ENCODE results near the gene S100A13. TPM values are rescaled to one million over a fixed set of nuclear protein-coding genes. Genes with fewer than 3 reads are reported as not detected.

Gene S100A13
- total RNA-seq, 1 experiment from 2014 or later: 120 TPM

- DNase-seq: no peak
- intact Hi-C loops (cut with micrococcal nuclease; ENCODE audit: unreplicated experiment): no loop called here
- Histone ChIP-seq H3K4me2 (peak overlapping the region; percentile 88), H4K20me1 (ENCODE audit: insufficient read depth) (no peaks in the 10 kb centered on the region), H3K36me3 (ENCODE audit: low read depth) (peaks cover 2% of the 10 kb centered on the region), H3K9me2 (ENCODE audit: insufficient read depth) (no peaks in the 10 kb centered on the region), H3K79me2 (ENCODE audit: low read depth) (peaks cover 50% of the 10 kb centered on the region), H3K9me3 (ENCODE audit: insufficient read depth, low read depth) (no peaks in the 10 kb centered on the region), H3K27ac (no peak overlapping the region), H3K27me3 (ENCODE audit: insufficient read depth, low read depth) (no peaks in the 10 kb centered on the region), H3K4me3 (peak overlapping the region; percentile 66), H3K4me1 (replicated peaks; ENCODE audit: insufficient read depth) (peaks cover 54% of the 10 kb centered on the region), H2AFZ (no peak overlapping the region), H3F3A (ENCODE audit: insufficient read depth, low read depth) (peaks cover 44% of the 10 kb centered on the region)
- CTCF ChIA-PET: interaction anchor here (0.9 to 1.9 kb wide), 4 partner anchors 8 to 104 kb away, joined by 3 to 6 read pairs (median 3); partner anchors contain the start of gene S100A13
- TF ChIP-seq EZH2 (IDR thresholded peaks at IDR 0.05; ENCODE audit: low read depth): no peak
- no peak for TF ChIP-seq CTCF (conservative IDR thresholded peaks at IDR 0.05)
- POLR2A ChIA-PET (ENCODE audit: unreplicated experiment): interaction anchor here (0.6 to 2.8 kb wide), 3 partner anchors 12 to 24 kb away, joined by 4 to 31 read pairs (median 8); partner anchors contain the start of genes CHTOP and S100A13
- no TSS peak for BruUV-seq (replicated peaks)
These were observed 12.4 kb downstream of the S100A13 start for GRCh38 chr1:153614906-153615305.

GRCh38 chr1:153614189-153614900, 13.0 kb downstream of the S100A13 start:
- Histone ChIP-seq H3K36me3 (ENCODE audit: low read depth) (peaks cover 6% of the 10 kb centered on the region), H3K4me3 (peak overlapping the region; percentile 66; the same call in 1 of the 2 replicates), H4K20me1 (ENCODE audit: insufficient read depth) (no peaks in the 10 kb centered on the region), H3K9me2 (ENCODE audit: insufficient read depth) (no peaks in the 10 kb centered on the region), H3F3A (ENCODE audit: insufficient read depth, low read depth) (peaks cover 48% of the 10 kb centered on the region), H3K9me3 (ENCODE audit: insufficient read depth, low read depth) (no peaks in the 10 kb centered on the region), H2AFZ (no peak overlapping the region), H3K27ac (peak overlapping the region; percentile 22; the same call in 1 of the 2 replicates), H3K4me1 (replicated peaks; ENCODE audit: insufficient read depth) (peaks cover 60% of the 10 kb centered on the region), H3K4me2 (peak overlapping the region; percentile 88), H3K27me3 (ENCODE audit: insufficient read depth, low read depth) (no peaks in the 10 kb centered on the region), H3K79me2 (ENCODE audit: low read depth) (peaks cover 56% of the 10 kb centered on the region)
- POLR2A ChIA-PET (ENCODE audit: unreplicated experiment): interaction anchor here (0.6 to 2.8 kb wide), 3 partner anchors 12 to 23 kb away, joined by 3 to 31 read pairs (median 8); partner anchors contain the start of gene S100A13
- no TSS peak for BruUV-seq (replicated peaks)
- TF ChIP-seq EZH2 (IDR thresholded peaks at IDR 0.05; ENCODE audit: low read depth): no peak
- TF ChIP-seq CTCF (conservative IDR thresholded peaks at IDR 0.05): no peak
- DNase-seq: no peak
- intact Hi-C loops (cut with micrococcal nuclease; ENCODE audit: unreplicated experiment): no loop called here
- CTCF ChIA-PET: interaction anchor here (0.9 to 1.9 kb wide), 3 partner anchors 13 to 103 kb away, joined by 3 to 6 read pairs (median 3); partner anchors contain the start of gene S100A13

DNA sequence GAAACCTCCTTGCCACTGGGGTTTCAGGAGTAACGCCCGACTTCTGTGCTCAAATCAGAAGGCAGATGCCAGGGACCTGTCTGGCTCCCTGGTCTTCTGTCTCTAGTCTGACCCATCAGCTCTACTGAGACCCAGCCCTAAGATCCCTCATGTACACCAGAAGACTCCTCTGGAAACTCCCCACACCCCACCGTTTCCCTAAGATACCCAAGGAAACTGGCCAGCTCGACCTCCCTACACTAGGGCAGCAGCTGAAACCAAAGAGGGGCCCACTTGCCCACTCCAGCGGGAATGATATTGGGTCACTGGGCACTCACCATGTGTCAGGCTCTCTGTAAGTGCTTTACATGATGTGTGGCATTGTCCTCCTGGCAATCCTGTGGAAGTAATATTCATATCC, 13.9 kb downstream of the S100A13 start:
- BruUV-seq (replicated peaks): no TSS peak
- CTCF ChIA-PET: interaction anchor here (1.1 to 2.6 kb wide), 3 partner anchors 14 to 41 kb away, joined by 6 to 19 read pairs (median 8); partner anchors contain the start of gene S100A13

More for the DNA sequence above, 13.9 kb downstream of the S100A13 start:
- DNase-seq: no peak
- Histone ChIP-seq H3K27me3 (ENCODE audit: insufficient read depth, low read depth) (no peaks in the 10 kb centered on the region), H3K4me1 (replicated peaks; ENCODE audit: insufficient read depth) (peaks cover 67% of the 10 kb centered on the region), H3K9me2 (ENCODE audit: insufficient read depth) (no peaks in the 10 kb centered on the region), H3F3A (ENCODE audit: insufficient read depth, low read depth) (peaks cover 49% of the 10 kb centered on the region), H3K79me2 (ENCODE audit: low read depth) (peaks cover 56% of the 10 kb centered on the region), H2AFZ (no peak overlapping the region), H3K36me3 (ENCODE audit: low read depth) (peaks cover 6% of the 10 kb centered on the region), H4K20me1 (ENCODE audit: insufficient read depth) (no peaks in the 10 kb centered on the region), H3K4me3 (peak overlapping the region; percentile 89; the same call in 1 of the 2 replicates), H3K4me2 (peak overlapping the region; percentile 84), H3K27ac (peak overlapping the region; percentile 78), H3K9me3 (ENCODE audit: insufficient read depth, low read depth) (no peaks in the 10 kb centered on the region)
- intact Hi-C loops (cut with micrococcal nuclease; ENCODE audit: unreplicated experiment): loop anchor here (1.0 kb wide), 1 partner anchor 20 kb away; no protein-coding TSS in a partner anchor
- TF ChIP-seq CTCF (conservative IDR thresholded peaks at IDR 0.05) (no peak), EZH2 (IDR thresholded peaks at IDR 0.05; ENCODE audit: low read depth) (no peak)
- POLR2A ChIA-PET (ENCODE audit: unreplicated experiment): interaction anchor here (0.6 to 1.4 kb wide), 8 partner anchors 14 to 78 kb away, joined by 3 to 48 read pairs (median 4); partner anchors contain the start of genes CHTOP, S100A1, S100A13 and S100A5

Data from PC-9 (cell line).